NCI-H2107 treated with DMSO at 0.1 percent for 48 hours (cell line): ENCODE data around the gene TMPRSS11A.

Experiments
- DNase-seq: peaks from one replicate; lab custom pipeline; 2025; ENCODE audit not compliant: unreplicated experiment; lab: John Stamatoyannopoulos, UW

Gene TMPRSS11A

DNA sequence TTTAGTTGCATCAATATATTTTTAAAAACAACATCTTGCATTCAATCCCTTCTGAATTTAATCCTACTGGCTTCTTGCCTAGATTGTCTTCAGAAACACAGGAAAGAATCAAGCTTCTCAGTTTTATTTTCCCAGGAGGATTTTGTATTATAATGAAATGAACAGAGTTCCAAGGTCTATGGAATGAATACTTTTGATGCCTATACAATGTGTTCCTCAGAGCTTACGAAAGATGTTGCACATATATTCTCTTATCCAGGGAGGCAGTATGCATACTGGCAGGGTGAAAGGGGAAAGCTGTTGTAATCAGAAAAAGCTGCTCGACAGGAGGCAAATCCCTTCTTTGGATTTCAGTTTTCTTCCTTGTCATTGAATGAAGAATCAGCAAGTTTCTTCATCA is 88.3 kb downstream of the TMPRSS11A start:
- DNase-seq: no peak

DNA sequence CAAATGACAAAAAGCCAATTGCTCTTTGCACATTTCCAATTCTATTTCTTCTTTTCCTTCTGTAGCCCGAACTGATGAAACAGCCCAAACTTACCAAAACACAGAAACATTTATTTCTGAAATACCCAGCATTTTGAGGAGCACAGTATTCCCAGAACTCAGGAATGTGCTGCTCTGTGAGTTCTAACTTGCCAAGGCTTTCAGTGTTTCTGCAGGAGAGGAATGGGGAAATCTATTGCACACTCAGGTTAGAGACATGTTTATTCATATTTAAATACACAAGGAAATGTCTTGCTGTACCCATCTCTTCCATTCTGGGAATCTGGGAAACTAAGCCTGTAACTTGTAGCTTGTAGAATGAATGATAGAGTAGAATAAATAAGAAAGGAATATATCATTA is 90.2 kb downstream of the TMPRSS11A start:
- no peak for DNase-seq

DNA sequence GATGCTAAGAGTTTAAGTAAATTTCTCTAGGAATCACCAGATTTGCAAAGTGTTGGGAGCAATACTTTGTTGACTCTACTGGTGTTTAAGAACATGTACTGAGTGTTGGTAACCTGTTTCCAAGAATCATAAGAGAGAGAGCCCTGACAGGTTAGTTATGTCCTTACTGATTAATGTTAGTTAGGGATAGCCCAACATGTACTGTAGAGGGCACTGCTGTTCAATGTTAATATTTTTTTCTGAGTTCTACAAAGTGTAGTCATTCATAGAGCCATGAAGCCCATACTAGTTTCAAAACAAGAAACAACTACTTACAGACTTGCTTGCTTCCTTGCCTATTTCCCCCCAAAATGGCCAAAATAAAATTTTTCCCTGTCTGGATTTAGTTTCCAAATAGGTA is 91.4 kb downstream of the TMPRSS11A start:
- peak; percentile 4 for DNase-seq

DNA sequence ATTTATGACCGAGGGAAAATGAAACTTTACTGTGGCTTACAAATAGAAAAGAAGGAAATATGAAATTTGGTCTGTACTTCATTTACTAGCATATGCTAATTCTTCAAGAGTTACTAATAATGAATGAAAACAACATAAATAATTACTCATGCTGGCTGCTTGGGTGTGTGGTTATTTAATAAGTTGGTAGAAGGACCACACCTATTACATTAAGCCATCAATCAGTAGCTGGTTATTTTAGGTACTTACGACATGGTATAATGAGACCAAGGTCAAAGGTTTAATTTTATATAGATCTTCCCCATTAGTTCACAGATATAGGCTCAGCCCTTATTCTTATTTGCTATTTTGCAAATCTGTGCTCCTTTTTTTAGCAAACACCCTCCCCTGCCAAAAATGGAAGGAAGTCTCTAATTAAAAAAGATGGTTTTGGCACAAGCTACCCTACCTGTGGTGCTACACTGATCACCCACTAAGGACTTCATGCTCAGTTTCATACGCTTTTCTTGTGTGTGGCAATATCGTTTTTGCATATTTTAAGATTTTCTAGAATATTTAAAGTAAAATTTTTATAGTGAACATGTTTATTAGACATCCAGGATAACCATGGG is 93.6 kb downstream of the TMPRSS11A start:
- DNase-seq: no peak

DNA sequence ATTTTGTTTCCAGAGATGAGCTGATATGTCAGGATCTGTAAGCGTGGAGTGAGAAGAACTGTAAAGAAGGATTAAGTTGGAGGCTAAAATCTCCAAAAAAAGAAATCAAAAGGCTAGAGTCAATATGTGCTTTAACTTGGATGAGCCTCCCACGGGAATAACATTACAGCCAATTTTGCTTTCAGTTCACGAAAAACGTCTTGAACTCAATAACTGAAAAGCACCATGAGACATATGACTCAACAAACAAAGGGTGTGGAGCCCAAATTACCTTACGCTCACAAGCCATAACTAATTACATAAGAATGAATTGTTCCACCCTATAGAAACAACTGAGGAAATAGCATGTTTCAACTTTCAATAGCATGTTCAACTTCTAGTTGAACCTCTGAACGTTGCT is 101.8 kb downstream of the TMPRSS11A start:
- DNase-seq: no peak
